ENCODE results near the gene CYCS. TPM values are rescaled to one million over a fixed set of nuclear protein-coding genes. Genes with fewer than 3 reads are reported as not detected.
"Not testable (repeated sequence)": the region's sequence is repeated elsewhere in the genome, so short reads cannot be mapped to it uniquely, and the experiment has no call there.

The CYCS gene
- 74.3 and 176 TPM in 2 replicates for total RNA-seq (2014; rRNA removed; shearing (Covaris generic))

GRCh38 chr7:25125137-25125946 lies at the start of gene CYCS:
Gene CYCS (minus strand): TSS chr7:25125260. CDS start chr7:25124119, 1,141 bp downstream.
- in situ Hi-C loops (cut with HindIII; ENCODE audit: low sequenced_read_pairs), result no loop called here
- DNase-seq (ENCODE audit: low spot score), result peak; percentile 100

- in situ Hi-C loops (cut with HindIII; ENCODE audit: low sequenced_read_pairs), result no loop called here
- DNase-seq (ENCODE audit: low spot score), result no peak
Measured at GRCh38 chr7:25173184-25173583, 48.1 kb upstream of the CYCS start.

GRCh38 chr7:25171516-25171915 lies 46.5 kb upstream of the CYCS start:
- DNase-seq (ENCODE audit: low spot score), result no peak
- in situ Hi-C loops (cut with HindIII; ENCODE audit: low sequenced_read_pairs), result no loop called here

GRCh38 chr7:25171071-25171470 lies 46.0 kb upstream of the CYCS start:
- in situ Hi-C loops (cut with HindIII; ENCODE audit: low sequenced_read_pairs), result no loop called here

GRCh38 chr7:25169683-25170082 lies 44.6 kb upstream of the CYCS start:
- DNase-seq (ENCODE audit: low spot score), result no peak
- in situ Hi-C loops (cut with HindIII; ENCODE audit: low sequenced_read_pairs), result no loop called here

More at GRCh38 chr7:25171071-25171470, 46.0 kb upstream of the CYCS start:
- DNase-seq (ENCODE audit: low spot score), result no peak

- in situ Hi-C loops (cut with HindIII; ENCODE audit: low sequenced_read_pairs), result no loop called here
- DNase-seq (ENCODE audit: low spot score), result no peak
Measured at GRCh38 chr7:25168145-25168544, 43.1 kb upstream of the CYCS start.

GRCh38 chr7:25167262-25167843 lies 42.3 kb upstream of the CYCS start:
- in situ Hi-C loops (cut with HindIII; ENCODE audit: low sequenced_read_pairs), result no loop called here
- DNase-seq (ENCODE audit: low spot score), result no peak

GRCh38 chr7:25159983-25160596 lies 35.0 kb upstream of the CYCS start:
- DNase-seq (ENCODE audit: low spot score), result peak; percentile 51

GRCh38 chr7:25158966-25159365 lies 33.9 kb upstream of the CYCS start:
- no peak for DNase-seq (ENCODE audit: low spot score)
- in situ Hi-C loops (cut with HindIII; ENCODE audit: low sequenced_read_pairs), result no loop called here

More at GRCh38 chr7:25159983-25160596, 35.0 kb upstream of the CYCS start:
- in situ Hi-C loops (cut with HindIII; ENCODE audit: low sequenced_read_pairs), result not testable (repeated sequence)

- in situ Hi-C loops (cut with HindIII; ENCODE audit: low sequenced_read_pairs), result no loop called here
Measured at GRCh38 chr7:25151773-25152172, 26.7 kb upstream of the CYCS start.

GRCh38 chr7:25149836-25150235 lies 24.8 kb upstream of the CYCS start:
- in situ Hi-C loops (cut with HindIII; ENCODE audit: low sequenced_read_pairs), result no loop called here
- DNase-seq (ENCODE audit: low spot score), result no peak

More at GRCh38 chr7:25151773-25152172, 26.7 kb upstream of the CYCS start:
- DNase-seq (ENCODE audit: low spot score), result no peak

- in situ Hi-C loops (cut with HindIII; ENCODE audit: low sequenced_read_pairs), result no loop called here
- DNase-seq (ENCODE audit: low spot score), result no peak
Measured at GRCh38 chr7:25148772-25149575, 23.9 kb upstream of the CYCS start.

- no peak for DNase-seq (ENCODE audit: low spot score)
Measured at GRCh38 chr7:25143763-25144162, 18.7 kb upstream of the CYCS start.

GRCh38 chr7:25139536-25139935 lies 14.5 kb upstream of the CYCS start:
- in situ Hi-C loops (cut with HindIII; ENCODE audit: low sequenced_read_pairs), result no loop called here
- no peak for DNase-seq (ENCODE audit: low spot score)

More at GRCh38 chr7:25143763-25144162, 18.7 kb upstream of the CYCS start:
- in situ Hi-C loops (cut with HindIII; ENCODE audit: low sequenced_read_pairs), result no loop called here

- in situ Hi-C loops (cut with HindIII; ENCODE audit: low sequenced_read_pairs), result no loop called here
- no peak for DNase-seq (ENCODE audit: low spot score)
Measured at GRCh38 chr7:25134358-25135010, 9.4 kb upstream of the CYCS start.

GRCh38 chr7:25132430-25132829 lies 7.4 kb upstream of the CYCS start:
- no peak for DNase-seq (ENCODE audit: low spot score)
- in situ Hi-C loops (cut with HindIII; ENCODE audit: low sequenced_read_pairs), result no loop called here

GRCh38 chr7:25126751-25127150 lies 1.7 kb upstream of the CYCS start:
- no peak for DNase-seq (ENCODE audit: low spot score)

GRCh38 chr7:25124465-25125136 lies 459 bp downstream of the CYCS start:
- no peak for DNase-seq (ENCODE audit: low spot score)
- in situ Hi-C loops (cut with HindIII; ENCODE audit: low sequenced_read_pairs), result no loop called here

More at GRCh38 chr7:25126751-25127150, 1.7 kb upstream of the CYCS start:
- in situ Hi-C loops (cut with HindIII; ENCODE audit: low sequenced_read_pairs), result no loop called here
